GM19351 (cell line): ENCODE results near the gene NSUN7.
"Not testable (repeated sequence)": the region's sequence is repeated elsewhere in the genome, so short reads cannot be mapped to it uniquely, and the experiment has no call there.

Experiments
- ATAC-seq: cut with Tn5 transposase; IDR thresholded peaks from one replicate; pipeline ENCODE4 v1.9.1; 2021; ENCODE audit warnings: mild to moderate bottlenecking, moderate library complexity; ENCODE audit not compliant: unreplicated experiment

Gene NSUN7, protein sequence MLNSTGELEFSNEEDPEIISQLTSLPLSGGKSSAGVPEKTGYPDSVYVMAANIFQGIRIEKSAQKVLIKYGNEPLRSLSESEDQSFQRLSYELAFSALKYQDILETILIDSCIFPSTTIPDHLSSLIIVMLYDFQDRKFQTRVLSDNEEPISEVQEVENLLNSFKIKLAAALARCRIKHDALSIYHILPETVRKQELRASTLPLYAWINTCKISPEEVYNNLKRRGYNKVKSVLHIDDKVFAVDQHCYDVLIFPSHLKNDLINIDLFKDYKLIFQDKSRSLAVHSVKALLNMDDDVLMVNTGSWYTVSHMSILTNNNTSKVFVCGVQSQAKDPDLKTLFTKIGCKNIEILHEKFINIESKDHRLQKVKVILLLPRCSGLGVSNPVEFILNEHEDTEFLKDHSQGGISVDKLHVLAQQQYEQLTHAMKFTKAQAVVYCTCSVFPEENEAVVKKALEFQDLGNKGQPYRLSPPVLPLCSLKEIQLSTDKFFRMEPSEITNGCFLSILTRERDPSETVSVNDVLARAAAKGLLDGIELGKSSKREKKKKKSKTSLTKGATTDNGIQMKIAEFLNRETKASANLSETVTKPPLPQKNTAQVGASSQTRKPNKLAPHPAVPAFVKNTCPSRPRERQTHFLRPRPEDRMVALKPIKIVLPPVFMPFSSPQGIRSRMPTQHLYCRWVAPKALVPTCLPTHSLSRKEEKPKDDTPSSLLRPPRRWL

DNA sequence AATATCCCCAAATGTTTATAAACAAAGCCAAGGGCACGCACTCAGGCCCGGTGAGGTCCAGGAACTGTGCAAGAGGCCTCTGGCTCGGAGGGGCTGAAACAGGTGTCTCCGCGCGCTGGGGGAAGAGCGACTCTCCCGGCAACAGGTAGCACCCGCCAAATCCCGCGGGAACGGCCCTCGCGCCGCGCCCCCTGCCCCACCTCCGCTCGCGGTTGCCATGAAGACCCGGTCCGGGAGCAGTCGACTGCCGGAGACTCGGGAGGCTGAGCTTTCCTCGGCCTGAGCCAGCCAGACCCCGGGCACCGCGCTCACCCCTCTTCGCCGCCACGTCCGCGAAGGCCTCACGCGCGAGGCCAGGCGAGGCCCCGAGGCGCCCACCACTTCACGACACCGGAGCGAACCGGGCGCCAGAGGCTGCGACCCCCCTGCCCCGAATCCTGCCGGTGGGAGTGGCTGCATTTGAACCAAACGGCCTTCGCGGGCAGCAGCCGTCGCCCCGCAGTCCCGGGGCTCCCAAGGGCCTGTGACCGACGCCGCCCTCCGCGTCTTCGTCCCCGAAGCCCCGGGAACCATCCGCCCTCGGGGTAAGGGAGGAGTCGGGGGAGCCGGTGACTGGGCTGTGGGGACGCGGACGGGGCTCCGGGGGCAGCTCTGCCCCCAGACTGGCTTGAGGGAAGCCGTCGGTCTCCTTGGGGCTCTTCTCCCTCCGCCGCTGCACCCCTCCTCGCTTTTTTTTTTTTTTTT lies at the start of gene NSUN7:
TSS of gene NSUN7 (plus strand) at position 239 of the 744 bp plus-strand sequence. CDS start 739 bp downstream, outside the sequence.
- peak; percentile 58 for ATAC-seq

DNA sequence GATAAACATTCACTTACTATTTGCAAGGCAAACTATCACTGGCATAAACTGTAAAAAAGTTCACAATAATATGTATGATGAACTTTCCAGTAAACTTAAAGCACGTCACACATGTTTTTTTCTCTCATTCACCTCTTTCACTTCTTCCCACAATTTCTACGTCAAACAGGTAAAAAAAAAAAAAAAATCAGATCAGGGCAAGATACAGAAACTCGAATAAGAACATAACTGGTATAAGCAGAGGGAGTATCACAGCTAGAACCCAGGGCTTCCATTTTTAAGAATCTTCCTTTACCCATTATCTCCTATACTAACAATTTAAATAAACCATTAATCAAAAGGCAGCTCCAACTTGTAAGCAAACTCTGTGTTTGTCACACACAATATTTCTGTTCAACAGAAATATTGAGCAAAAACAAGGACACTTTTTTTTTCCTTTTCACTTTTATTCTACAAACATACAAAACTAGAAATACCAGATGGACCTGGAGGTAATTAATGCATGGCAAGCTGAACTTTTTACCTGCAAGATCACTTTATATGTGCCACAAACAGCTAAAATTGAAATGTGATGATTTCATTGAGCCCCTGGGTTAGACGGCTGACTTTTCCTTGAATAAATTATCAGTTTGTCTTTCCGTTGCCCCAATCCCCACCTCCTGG lies 47.5 kb upstream of the NSUN7 start:
- ATAC-seq: no peak

DNA sequence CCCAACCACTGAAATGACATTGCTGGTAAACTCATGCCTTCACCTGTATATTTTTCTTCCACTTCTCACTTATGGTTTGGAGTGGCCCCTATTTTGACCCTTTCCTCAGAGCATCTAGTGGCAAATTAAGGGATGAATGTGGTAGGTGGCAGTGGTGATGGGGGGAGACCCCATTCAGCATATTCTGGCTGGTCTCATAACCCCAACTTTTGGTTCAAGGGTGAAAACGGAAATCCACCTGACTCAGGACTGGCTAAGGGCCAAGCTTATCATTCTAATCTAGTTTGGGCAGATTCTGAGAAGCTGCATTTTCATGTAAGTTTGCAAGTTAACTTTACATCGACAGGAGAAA lies 47.0 kb upstream of the NSUN7 start:
- ATAC-seq: no peak

DNA sequence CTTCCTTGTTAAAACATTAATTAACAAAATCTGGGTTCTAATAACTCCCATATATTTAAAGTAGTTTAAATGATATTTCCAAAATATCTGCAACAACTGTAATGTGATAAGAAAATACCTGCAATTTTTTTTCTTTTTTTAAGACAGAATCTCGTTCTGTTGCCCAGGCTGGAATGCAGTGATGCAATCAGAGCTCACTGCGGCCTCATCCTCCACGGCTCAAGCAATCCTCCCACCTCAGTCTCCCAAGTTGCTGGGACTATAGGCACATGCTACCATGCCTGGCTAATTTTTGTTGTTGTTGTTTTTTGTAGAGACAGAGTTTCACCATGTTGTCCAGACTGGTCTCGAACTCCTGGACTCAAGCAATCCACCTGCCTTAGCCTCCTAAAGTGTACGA lies 45.7 kb upstream of the NSUN7 start:
- no peak for ATAC-seq

DNA sequence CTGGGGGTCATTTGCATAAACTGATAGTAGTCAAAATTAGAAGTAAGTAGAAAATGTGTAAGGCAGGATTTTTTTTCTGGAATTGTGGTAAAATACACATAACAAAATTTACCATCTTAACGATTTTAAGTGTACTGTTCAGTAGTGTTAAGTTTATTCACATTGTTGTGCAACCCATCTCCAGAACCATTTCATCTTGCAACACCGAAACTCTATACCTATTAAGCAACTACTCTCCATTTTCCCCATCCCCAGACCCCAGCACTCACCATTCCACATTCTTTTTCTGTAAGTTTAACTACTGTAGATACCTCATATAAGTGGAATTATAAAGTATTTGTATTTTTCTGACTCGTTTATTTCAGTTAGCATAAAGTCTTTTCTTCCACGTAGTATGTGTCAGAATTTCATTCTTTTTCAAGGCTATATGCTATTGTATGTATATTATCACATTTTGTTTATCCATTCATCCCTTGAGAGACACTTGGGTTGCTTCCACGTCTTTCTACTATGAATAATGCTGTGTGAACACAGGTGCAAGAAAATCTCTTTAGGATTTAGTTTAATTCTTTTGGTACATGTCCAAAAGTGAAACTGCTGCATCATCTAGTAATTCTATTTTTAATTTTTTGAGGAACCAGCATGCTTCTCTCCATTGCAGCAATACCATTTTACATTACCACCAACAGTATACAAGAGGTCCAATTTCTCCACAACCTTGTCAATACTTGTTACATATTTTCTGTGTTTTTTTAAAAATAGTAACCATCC lies 39.1 kb upstream of the NSUN7 start:
- ATAC-seq: no peak

DNA sequence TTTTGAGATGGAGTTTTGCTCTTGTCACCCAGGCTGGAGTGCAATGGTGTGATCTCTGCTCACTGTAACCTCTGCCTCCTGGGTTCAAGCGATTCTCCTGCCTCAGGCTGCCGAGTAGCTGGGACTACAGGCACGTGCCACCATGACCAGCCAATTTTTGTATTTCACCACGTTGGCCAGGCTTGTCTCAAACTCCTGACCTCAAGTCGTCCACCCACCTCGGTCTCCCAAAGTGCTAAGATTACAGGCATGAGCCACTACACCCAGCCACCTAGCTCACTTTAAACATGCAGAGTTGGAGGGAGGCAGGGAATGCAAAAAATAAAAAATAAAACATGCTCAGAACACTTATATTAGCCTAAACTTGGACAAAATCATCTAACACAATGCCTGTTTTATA lies 36.8 kb upstream of the NSUN7 start:
- not testable (repeated sequence) for ATAC-seq

DNA sequence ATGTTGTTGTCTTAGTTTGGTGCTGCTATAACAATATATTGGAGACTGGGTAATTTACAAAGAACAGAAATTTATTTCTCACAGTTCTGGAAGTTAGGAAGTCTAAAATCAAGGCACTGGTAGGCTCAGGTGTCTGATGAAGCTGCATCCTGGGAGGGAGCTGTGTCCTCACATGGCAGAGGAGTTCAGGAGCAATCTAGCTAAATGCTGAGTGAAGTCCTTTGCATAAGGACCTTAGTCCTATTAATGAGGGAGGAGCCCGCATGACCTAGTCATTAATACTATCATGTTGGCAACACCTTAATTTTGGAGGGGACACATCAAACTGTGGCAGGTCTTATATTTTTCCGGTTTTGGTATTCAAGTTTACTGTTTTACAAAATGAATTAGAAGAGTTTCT lies 36.0 kb upstream of the NSUN7 start:
- no peak for ATAC-seq

DNA sequence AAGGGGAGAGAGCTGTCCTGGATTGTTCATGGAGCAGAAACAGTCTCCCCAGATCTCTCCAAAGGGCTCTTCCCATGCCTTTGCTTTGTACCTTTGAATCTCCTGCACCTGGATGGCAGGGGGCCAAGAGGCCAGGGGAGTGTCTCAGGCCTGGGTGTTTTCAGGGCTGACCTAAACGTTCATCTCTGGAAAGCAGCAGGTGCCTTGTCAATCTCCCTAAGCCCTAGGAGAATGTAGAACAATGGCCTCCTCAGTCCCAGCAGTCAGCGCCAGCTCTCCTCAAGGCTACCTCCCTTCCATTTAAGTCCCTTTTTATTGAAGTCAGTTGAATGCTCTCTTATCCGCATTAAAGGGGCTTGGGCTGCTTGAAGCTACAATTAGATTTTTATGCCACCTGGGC lies 31.2 kb upstream of the NSUN7 start:
- no peak for ATAC-seq

DNA sequence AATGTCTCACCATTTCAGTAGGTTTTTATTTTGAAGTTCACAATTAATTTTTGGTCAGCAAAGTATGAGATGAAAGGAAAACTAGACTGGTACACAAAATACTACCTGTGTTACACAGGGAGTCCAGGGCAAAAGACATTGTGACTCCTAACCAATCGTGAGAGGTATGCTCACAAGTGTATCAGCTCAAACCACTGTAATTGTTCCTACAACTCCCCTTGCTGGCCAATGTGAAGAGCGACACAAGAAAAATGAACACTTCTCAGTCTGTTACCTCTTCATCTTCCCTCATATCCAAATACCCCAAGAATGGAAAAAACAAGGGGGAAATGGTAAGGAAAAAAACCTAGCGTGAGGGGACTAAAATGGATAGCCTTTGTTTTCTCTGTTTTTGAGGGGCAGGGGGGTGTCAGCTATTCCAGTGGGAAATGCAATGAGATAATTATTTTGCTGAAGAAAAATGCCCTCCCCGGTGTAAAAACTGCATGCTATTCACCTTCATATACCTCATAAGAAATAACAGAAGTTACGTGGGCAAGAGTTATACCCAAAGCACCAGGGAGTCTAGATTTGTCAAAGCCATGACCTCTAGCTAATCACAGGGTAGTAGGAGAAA lies 30.6 kb upstream of the NSUN7 start:
- ATAC-seq: peak; percentile 67

DNA sequence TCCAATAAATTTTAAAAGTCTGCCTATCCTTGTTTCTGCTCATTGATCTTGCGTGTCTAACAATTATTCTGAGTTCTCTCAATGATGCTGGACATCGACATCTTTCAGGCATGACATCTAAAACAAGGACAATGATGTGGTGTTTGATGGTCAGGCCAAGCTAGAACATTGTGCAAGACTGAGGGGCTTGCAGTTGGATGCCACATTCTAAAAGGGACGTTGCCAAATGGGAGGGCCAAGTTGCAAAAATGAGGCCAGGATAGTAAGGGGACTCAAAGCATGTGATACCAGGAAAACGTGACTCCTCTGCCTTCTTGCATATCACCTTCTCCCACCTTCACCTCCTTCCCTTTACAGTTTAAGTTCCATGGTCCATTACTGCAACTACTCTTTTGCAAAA lies 29.4 kb upstream of the NSUN7 start:
- ATAC-seq: no peak

DNA sequence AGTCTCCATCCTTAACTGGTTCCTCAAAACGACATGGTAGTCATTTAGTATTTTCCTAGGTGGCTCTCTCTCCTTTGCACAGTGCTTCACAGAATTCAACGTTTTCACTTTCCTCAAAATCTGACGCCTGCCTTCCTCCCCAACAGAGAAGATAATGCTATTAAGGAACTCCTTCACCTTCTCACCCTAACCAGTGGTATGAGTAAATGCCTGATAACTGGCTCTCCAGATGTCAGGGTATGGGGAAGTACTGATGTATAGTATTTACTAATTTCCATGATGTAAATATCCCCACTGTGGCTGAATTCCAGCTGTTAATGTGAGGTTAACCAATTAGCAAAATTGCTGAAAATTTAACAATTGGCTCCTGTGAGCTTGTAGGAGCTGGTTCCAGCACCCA lies 28.8 kb upstream of the NSUN7 start:
- ATAC-seq: no peak

DNA sequence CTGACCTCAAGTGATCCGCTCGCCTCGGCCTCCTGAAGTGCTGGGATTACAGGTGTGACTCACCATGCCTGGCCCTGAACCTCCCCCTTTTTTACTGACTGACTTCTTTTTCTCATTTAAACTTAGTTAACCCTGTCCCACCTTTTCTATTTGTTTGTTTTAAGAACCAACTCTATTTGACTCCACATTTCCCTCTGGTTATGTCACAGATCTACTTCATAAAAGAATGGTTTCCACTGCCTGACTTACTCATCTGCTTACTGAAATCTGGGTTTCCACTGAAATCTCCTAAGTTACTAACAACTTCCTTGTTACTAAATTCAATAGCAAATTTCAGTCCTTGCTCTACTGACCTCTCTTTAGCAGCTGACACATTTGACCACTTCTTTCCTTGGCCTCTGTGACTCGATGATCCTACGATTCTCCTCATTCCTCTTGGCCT lies 28.0 kb upstream of the NSUN7 start:
- no peak for ATAC-seq

DNA sequence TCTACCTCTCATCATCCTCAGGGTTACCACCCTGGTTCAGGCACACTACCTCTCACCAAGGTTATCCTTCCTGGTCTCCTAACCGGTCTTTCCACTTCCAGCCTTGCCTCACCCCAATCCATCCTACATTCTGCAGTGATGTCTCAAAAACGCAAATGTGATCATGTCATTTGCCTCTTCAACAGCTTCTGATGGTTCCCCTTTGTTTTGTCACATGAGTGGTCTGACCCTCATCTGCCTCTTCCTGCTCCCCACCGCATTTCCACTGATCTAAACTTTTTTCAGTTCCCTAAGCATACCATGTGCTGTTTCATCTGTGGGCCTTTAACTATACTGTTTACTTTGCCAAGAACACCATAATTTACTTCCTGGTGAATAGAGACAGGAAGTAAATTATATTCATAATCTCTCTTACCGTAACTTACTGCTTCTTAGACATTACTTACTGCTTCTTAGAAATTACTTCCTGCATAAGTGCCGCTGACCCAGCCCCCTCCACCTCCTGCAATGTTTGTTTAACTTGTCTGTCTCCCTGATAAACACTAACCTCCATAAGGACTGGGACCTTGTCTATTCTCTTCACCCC lies 27.1 kb upstream of the NSUN7 start:
- ATAC-seq: peak; percentile 73

DNA sequence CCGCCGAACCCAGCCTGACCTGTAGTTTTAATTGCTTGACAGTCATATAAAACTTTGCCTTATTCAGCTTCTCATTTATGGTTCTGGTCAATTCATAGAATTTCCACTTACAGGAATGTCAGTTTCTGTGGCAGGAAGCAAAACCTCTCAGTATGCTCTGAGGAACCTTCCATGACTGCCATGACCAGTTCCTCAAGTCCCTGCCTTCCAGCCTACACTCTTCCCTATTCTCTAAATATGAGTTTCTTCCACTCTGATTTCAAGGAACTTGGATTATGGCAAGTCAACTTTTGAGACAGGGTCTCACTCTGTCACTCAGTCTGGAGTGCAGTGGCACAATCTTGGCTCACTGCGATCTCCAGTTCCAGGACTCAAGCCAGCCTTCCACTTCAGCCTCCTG lies 26.0 kb upstream of the NSUN7 start:
- no peak for ATAC-seq

DNA sequence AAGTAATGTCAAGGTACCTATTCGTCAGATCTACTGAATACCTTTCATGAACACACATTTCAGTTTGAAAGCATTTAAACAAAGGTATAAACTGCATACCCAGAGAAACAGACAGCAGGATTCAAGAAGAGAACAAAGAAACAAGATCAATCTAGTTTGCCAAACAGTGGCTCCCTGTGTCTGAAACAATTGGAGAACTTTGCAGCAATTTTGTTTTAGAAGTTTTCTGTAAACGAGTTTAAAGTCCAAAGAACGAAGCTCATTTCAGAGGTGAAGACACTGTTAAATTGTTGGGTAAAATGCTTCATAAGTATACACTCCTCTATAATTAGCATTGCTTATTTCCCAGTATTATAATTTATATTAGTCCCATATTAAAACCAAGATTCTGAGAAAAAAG lies 21.4 kb upstream of the NSUN7 start:
- ATAC-seq: no peak

DNA sequence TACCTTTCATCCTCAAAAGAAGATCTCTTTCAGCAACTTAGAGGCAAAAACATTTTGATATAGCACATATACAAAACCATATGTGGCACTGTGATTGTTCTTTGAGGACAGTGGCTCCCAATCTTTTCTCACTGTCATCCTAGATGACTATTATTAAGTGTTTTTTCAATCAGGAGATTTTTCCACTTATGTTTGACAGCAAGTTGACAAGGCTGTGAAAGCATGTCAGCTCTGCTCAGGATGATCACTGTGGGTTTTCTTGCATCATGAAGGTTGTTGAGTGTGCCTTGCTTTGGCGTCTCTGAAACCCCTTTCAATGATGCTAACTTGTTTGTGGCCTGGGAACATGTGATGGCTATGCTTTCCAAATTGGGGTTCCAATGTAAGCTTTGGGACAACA lies 20.2 kb upstream of the NSUN7 start:
- no peak for ATAC-seq

DNA sequence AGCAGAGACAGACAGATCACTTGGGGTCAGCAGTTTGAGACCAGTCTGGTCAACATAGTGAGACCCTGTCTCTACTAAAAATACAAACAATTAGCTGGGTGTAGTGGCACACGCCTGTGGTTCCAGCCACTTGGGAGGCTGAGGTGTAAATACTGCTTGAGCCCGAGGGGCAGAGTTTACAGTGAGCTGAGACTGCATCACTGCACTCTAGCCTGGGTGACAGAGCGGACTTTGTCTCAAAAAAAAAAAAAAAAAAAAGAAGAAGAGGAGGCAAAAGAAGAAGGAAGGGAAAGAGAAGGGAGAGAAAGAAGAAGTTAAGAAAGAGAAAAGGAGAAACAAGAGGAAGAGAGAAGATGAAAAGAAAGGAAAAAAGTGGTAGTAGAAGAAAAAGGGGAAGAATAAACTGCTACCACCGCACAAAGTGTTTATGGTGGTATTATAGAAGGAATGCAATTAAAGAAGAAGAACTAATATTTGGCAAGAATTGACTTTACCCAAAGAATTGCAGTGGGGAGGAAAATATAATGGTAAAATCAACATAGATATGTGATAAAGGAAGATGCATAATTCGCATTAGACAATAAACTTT lies 19.6 kb upstream of the NSUN7 start:
- ATAC-seq: no peak

DNA sequence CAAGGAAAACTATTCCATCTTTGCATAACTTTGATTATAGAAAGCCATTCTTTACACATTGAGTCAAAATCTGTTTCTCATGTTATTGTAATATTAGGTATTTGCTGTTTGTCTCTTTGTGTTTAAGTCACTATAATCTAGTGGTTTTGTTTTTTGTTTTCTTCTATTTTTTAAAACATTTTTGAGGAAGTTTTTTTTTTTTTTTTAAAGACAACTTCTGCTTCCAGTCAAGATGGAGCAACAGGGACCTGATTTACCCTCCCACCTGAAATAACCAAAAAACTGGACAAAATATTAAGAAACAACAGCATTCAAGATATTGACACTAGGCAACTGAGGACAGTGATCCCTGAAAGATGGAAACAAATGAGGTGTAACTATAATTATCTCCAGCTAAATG lies 18.4 kb upstream of the NSUN7 start:
- ATAC-seq: no peak

DNA sequence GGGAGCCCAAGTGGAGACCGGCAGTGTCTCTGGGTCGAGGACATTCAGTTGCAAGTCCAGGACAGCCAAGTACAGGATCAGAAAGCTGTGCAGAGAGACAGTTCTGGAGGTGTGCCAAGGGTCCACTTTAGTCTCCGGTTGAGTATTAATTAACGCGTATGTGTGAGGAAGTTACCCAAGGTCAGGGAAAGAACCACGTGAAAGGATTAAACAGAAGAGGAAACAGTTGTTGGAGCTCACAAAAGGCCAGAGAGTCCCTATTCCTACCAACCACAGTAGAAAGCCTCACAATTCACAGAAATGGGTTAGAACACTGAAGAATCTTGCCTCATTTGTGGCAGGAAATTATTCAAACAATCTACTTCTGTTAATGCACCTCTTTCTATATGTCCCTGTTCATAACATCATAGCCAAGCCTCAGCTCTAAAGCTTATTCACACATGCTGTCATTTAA lies 17.9 kb upstream of the NSUN7 start:
- ATAC-seq: no peak
